Measurements from ENCODE around the gene STK11IP.

DNA sequence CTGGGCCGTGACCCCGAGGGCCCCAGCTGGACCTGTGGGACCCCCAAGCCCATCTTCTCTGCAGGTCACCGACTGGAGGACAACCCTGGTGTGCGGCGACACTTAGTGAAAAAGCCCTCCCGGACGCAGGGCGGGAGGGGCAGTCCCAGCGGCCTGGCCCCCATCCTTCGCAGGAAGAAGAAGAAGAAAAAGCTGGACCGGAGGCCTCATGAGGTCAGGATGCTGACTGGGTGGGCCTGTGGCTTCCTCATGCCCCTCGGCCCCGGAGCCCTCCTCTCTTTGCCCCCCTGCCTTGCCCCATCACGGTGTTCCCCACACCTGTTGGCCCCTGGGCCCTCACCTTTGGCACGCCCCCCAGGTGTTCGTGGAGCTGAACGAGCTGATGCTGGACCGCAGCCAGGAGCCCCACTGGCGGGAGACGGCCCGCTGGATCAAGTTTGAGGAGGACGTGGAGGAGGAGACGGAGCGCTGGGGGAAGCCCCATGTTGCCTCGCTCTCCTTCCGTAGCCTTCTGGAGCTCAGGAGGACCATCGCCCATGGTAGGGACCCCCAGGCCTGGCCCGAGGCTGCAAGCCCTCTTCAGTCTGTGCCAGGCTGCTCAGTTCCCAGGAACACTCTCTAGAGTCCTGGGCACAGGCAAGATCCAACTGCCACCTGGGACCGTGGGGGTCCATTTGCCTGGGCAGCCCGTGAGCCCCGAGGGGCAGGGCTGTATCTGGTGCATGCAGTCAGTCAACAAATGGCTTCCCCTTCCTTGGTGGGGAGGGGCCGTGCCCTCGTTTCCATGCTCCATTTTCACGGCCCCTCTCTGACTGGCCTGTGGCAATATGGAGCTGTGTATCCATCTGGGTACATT, 34.5 kb downstream of the STK11IP start:
- TF ChIP-seq, protein P1, sequence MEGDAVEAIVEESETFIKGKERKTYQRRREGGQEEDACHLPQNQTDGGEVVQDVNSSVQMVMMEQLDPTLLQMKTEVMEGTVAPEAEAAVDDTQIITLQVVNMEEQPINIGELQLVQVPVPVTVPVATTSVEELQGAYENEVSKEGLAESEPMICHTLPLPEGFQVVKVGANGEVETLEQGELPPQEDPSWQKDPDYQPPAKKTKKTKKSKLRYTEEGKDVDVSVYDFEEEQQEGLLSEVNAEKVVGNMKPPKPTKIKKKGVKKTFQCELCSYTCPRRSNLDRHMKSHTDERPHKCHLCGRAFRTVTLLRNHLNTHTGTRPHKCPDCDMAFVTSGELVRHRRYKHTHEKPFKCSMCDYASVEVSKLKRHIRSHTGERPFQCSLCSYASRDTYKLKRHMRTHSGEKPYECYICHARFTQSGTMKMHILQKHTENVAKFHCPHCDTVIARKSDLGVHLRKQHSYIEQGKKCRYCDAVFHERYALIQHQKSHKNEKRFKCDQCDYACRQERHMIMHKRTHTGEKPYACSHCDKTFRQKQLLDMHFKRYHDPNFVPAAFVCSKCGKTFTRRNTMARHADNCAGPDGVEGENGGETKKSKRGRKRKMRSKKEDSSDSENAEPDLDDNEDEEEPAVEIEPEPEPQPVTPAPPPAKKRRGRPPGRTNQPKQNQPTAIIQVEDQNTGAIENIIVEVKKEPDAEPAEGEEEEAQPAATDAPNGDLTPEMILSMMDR (IDR thresholded peaks at IDR 0.05; ENCODE audit: insufficient read depth, low read length, poor library complexity, severe bottlenecking): no peak
- TF ChIP-seq EZH2phosphoT487 (conservative IDR thresholded peaks at IDR 0.05; ENCODE audit: low read length): no peak
